A549 (cell line): ENCODE measurements around the gene APC2. TPM values are rescaled to one million over a fixed set of nuclear protein-coding genes. Genes with fewer than 3 reads are reported as not detected.

Experiments
- ATAC-seq, 2 experiments: fragments of 200-7000 bp in 1 of 2; fragments of >200 bp in 1 of 2; cut with Nextera tagmentation in 1 of 2; cut with Tn5 transposase in 1 of 2; 3 replicates each; pipeline versions ENCODE4 v1.8.0 to v1.9.1; 2018 to 2020; ENCODE audit warnings: mild to moderate bottlenecking in 1 of 2, moderate library complexity in 1 of 2
- CTCF ChIA-PET: fragments of 300-600 bp; sonication (Branson Sonifier 250); formaldehyde crosslinking; extraction: SDS; loops from one replicate; lab custom pipeline; 2021; ENCODE audit warnings: antibody characterized with exemption, inconsistent platforms; lab: Yijun Ruan, JAX
- POLR2A ChIA-PET: fragments of 350-600 bp; formaldehyde crosslinking; extraction: SDS; loops from one replicate; lab custom pipeline; 2021; ENCODE audit warnings: antibody characterized with exemption, inconsistent platforms; lab: Yijun Ruan, JAX
- DNase-seq, 2 experiments: peaks; one replicate each; pipeline versions ENCODE4 v3.0.0 to v3.0.0-alpha.2; 2011 to 2016; ENCODE audit warnings: low read depth in 1 of 2, low spot score in 1 of 2
- FAIRE-seq: peaks from 2 replicates; lab custom pipeline; 2011; peaks lifted over from hg19 to GRCh38; lab: Jason Lieb, UNC
- H3K27ac ChIP-seq, 2 experiments: fragments of >200 bp; sonication (Bioruptor Twin); formaldehyde crosslinking; 3 replicates each; pipeline ENCODE4 v1.5.1; 2016 to 2017
- H3K4me1 ChIP-seq: fragments of >200 bp; sonication (Bioruptor Twin); formaldehyde crosslinking; 3 replicates; pipeline ENCODE4 v1.6.1; 2016
- H3K4me2 ChIP-seq: fragments of >200 bp; sonication (Bioruptor Twin); formaldehyde crosslinking; 3 replicates; pipeline ENCODE4 v1.6.1; 2016
- H3K4me3 ChIP-seq: fragments of >200 bp; sonication (Bioruptor Twin); formaldehyde crosslinking; 3 replicates; pipeline ENCODE4 v1.5.1; 2016
- H3K9me3 ChIP-seq: fragments of >200 bp; sonication (Bioruptor Twin); formaldehyde crosslinking; 3 replicates; pipeline ENCODE4 v1.6.1; 2016
- BCL3 ChIP-seq: fragments of >200 bp; sonication (Bioruptor Twin); formaldehyde crosslinking; IDR thresholded peaks from 3 replicates; pipeline ENCODE4 v1.6.1; 2016
- BHLHE40 ChIP-seq: IDR thresholded peaks from 2 replicates; pipeline ENCODE4 v1.6.1; 2012; ENCODE audit warnings: low read depth, low read length, inconsistent platforms
- E2F6 ChIP-seq: IDR thresholded peaks from 2 replicates; pipeline ENCODE4 v1.6.1; 2012; ENCODE audit warnings: low read depth, borderline replicate concordance
- EHF ChIP-seq: fragments of 250-450 bp; sonication (Bioruptor Pico); IDR thresholded peaks from 2 replicates; pipeline ENCODE4 v1.5.0; 2020; ENCODE audit warnings: mild to moderate bottlenecking
- EP300 ChIP-seq, 2 experiments: fragments of >200 bp; sonication (Bioruptor Twin); formaldehyde crosslinking; IDR thresholded peaks; 2 replicates in 1 of 2; 3 replicates in 1 of 2; pipeline ENCODE4 v1.6.1; 2016 to 2017
- FOSB ChIP-seq: fragments of 250-450 bp; sonication (Bioruptor Pico); IDR thresholded peaks from 2 replicates; pipeline ENCODE4 v1.5.0; 2020; ENCODE audit warnings: mild to moderate bottlenecking, moderate library complexity
- FOSL2 ChIP-seq, 2 experiments: fragments of 450-650 bp in 1 of 2; fragments of >200 bp in 1 of 2; sonication (Bioruptor Twin) in 1 of 2; formaldehyde crosslinking; IDR thresholded peaks; 2 replicates each; pipeline versions ENCODE4 v1.5.0 to v1.6.1; 2016 to 2020; ENCODE audit warnings: mild to moderate bottlenecking in 1 of 2, moderate library complexity in 1 of 2
- GATA3 ChIP-seq: IDR thresholded peaks from 2 replicates; pipeline ENCODE4 v1.6.1; 2012; ENCODE audit warnings: borderline replicate concordance
- JUN ChIP-seq, 2 experiments: fragments of >200 bp; sonication (Bioruptor Twin); formaldehyde crosslinking; IDR thresholded peaks; 2 replicates in 1 of 2; 3 replicates in 1 of 2; pipeline ENCODE4 v1.6.1; 2016 to 2017
- JUNB ChIP-seq: fragments of >200 bp; sonication (Bioruptor Twin); formaldehyde crosslinking; IDR thresholded peaks from 2 replicates; pipeline ENCODE4 v1.6.1; 2016
- MAFK ChIP-seq: fragments of 450-650 bp; IDR thresholded peaks from 2 replicates; pipeline ENCODE4 v1.6.1; 2014; ENCODE audit not compliant: partially characterized antibody
- MAZ ChIP-seq: fragments of 150-350 bp; IDR thresholded peaks from 2 replicates; pipeline ENCODE4 v1.6.1; 2014; ENCODE audit warnings: antibody characterized with exemption, low read depth, low read length, borderline replicate concordance
- NFE2L2 ChIP-seq: fragments of 150-350 bp; conservative IDR thresholded peaks from 2 replicates; pipeline ENCODE4 v1.6.1; 2014; ENCODE audit warnings: low read length
- NR3C1 ChIP-seq: fragments of >200 bp; sonication (Bioruptor Twin); formaldehyde crosslinking; IDR thresholded peaks from 3 replicates; pipeline ENCODE4 v1.6.1; 2017
- PHF8 ChIP-seq: fragments of 200-600 bp; sonication (generic); IDR thresholded peaks from 2 replicates; pipeline ENCODE4 v1.6.1; 2016; ENCODE audit warnings: low read depth, mild to moderate bottlenecking, antibody characterized with exemption, moderate library complexity, borderline replicate concordance
- RAD21 ChIP-seq, 2 experiments: fragments of >200 bp in 1 of 2; sonication (Bioruptor Twin) in 1 of 2; formaldehyde crosslinking in 1 of 2; IDR thresholded peaks in 1 of 2; conservative IDR thresholded peaks in 1 of 2; 2 replicates in 1 of 2; 3 replicates in 1 of 2; pipeline ENCODE4 v1.6.1; 2012 to 2018; ENCODE audit warnings: inconsistent platforms in 1 of 2
- RCOR1 ChIP-seq: fragments of 150-350 bp; IDR thresholded peaks from 2 replicates; pipeline ENCODE4 v1.6.1; 2014; ENCODE audit warnings: antibody characterized with exemption, low read length, low read depth
- RNF2 ChIP-seq: fragments of 200-600 bp; sonication (generic); IDR thresholded peaks from 2 replicates; pipeline ENCODE4 v1.6.1; 2016; ENCODE audit warnings: low read depth, mild to moderate bottlenecking, antibody characterized with exemption, moderate library complexity, borderline replicate concordance
- TFCP2L1 ChIP-seq: fragments of 250-450 bp; sonication (Bioruptor Pico); IDR thresholded peaks from 2 replicates; pipeline ENCODE4 v1.5.0; 2021; ENCODE audit warnings: mild to moderate bottlenecking
- ZFP36 ChIP-seq: fragments of 450-650 bp; IDR thresholded peaks from 2 replicates; pipeline ENCODE4 v1.6.1; 2014; ENCODE audit warnings: borderline replicate concordance; ENCODE audit not compliant: partially characterized antibody
- ZSCAN20 ChIP-seq: fragments of 250-450 bp; sonication (Bioruptor Pico); IDR thresholded peaks from 2 replicates; pipeline ENCODE4 v1.8.0; 2022; ENCODE audit warnings: mild to moderate bottlenecking, moderate library complexity
- WGBS: methylation state at CpG from one replicate; pipeline ENCODE4 v1.1.6; 2017; ENCODE audit errors: missing lambda C conversion rate; 5-methylcytosine and 5-hydroxymethylcytosine counted together
- polyA plus RNA-seq, 4 experiments: library from polyadenylated mRNA; depleted of rRNA in 3 of 4; stranded (reverse); fragments of >200 nt; fragmentation: RNase III in 1 of 4; extraction: RNeasy Plus Mini Kit Qiagen cat#74134 plus additional on column Dnase treatment in 1 of 4; gene quantifications; 2 replicates in 3 of 4; 3 replicates in 1 of 4; pipeline ENCODE4 v1.2.3, GENCODE V29; 2011 to 2017
- TF ChIP-seq, protein P1 (sequence below): fragments of 150-350 bp; IDR thresholded peaks from 2 replicates; pipeline ENCODE4 v1.6.1; 2014; ENCODE audit warnings: low read depth, mild to moderate bottlenecking, low read length

APC2 gene
- polyA plus RNA-seq, 2 of the 4 experiments (the other 2 are of a cell fraction): 0.36 to 1.6 TPM

- no peak for FAIRE-seq
- TF ChIP-seq JUN (IDR thresholded peaks at IDR 0.05) (0 out of 5 replicates have a peak, but pooled peaks of 1 of the 2 experiments have one; percentile 16), TFCP2L1 (no peak)
- POLR2A ChIA-PET: no interaction called here
Measured at GRCh38 chr19:1473085-1473851, 23.3 kb downstream of the APC2 start.

GRCh38 chr19:1474011-1474764 lies 24.3 kb downstream of the APC2 start:
- WGBS: 98% methylated on average over 12 of the region's 31 CpGs
- FAIRE-seq (no peak), DNase-seq (no peak), ATAC-seq (no peak)
- Histone ChIP-seq H3K4me2 (no peak overlapping the region), H3K27ac (no peak overlapping the region), H3K9me3 (no peaks in the 10 kb centered on the region), H3K4me1 (peaks cover 14% of the 10 kb centered on the region), H3K4me3 (no peak overlapping the region)
- POLR2A ChIA-PET: no interaction called here
- CTCF ChIA-PET: interaction anchor here (0.8 to 2.1 kb wide), 5 partner anchors 9 to 72 kb away, joined by 3 to 8 read pairs (median 3); partner anchors contain the start of gene REEP6
- no peak for TF ChIP-seq RCOR1
- TF ChIP-seq RAD21 (conservative IDR thresholded peaks at IDR 0.05 in 1 of 2, IDR thresholded peaks at IDR 0.05 in 1 of 2): no peak

More at GRCh38 chr19:1473085-1473851, 23.3 kb downstream of the APC2 start:
- no peak overlapping the region for H3K4me2 ChIP-seq
- peaks cover 14% of the 10 kb centered on the region for H3K4me1 ChIP-seq
- no peak overlapping the region for H3K27ac ChIP-seq
- no peak for DNase-seq
- WGBS: 88% methylated on average over 14 of the region's 20 CpGs
- H3K9me3 ChIP-seq: no peaks in the 10 kb centered on the region
- CTCF ChIA-PET: interaction anchor here (0.8 to 2.1 kb wide), 5 partner anchors 17 to 73 kb away, joined by 3 to 8 read pairs (median 3); partner anchors contain the start of gene REEP6
- ATAC-seq: no peak
- H3K4me3 ChIP-seq: no peak overlapping the region

- WGBS: 95% methylated on average over 17 of the region's 26 CpGs
- no peak overlapping the region for H3K27ac ChIP-seq
- POLR2A ChIA-PET: interaction anchor here (0.6 kb wide), 1 partner anchor 16 kb away, joined by 3 read pairs; the partner anchor contains the start of genes PCSK4 and REEP6
- peaks cover 14% of the 10 kb centered on the region for H3K4me1 ChIP-seq
- DNase-seq: no peak
- CTCF ChIA-PET: interaction anchor here (1.2 kb wide), 1 partner anchor 10 kb away, joined by 3 read pairs; no protein-coding TSS in a partner anchor
- TF ChIP-seq PHF8 (no peak), FOSB (CRISPR knock-in tag) (no peak), E2F6 (no peak), MAFK (no peak), GATA3 (no peak), BHLHE40 (no peak), RNF2 (no peak), BCL3 (no peak), ZFP36 (no peak), ZSCAN20 (CRISPR knock-in tag) (no peak), FOSL2 (IDR thresholded peaks at IDR 0.05) (no peak), FOSL2 (CRISPR knock-in tag; IDR thresholded peaks at IDR 0.05) (no peak), MAZ (no peak), NFE2L2 (no peak), EP300 (IDR thresholded peaks at IDR 0.05) (no peak), NR3C1 (no peak), EHF (CRISPR knock-in tag) (no peak), JUNB (no peak)
- TF ChIP-seq, protein P1, sequence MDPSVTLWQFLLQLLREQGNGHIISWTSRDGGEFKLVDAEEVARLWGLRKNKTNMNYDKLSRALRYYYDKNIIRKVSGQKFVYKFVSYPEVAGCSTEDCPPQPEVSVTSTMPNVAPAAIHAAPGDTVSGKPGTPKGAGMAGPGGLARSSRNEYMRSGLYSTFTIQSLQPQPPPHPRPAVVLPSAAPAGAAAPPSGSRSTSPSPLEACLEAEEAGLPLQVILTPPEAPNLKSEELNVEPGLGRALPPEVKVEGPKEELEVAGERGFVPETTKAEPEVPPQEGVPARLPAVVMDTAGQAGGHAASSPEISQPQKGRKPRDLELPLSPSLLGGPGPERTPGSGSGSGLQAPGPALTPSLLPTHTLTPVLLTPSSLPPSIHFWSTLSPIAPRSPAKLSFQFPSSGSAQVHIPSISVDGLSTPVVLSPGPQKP: no peak
- no peak for FAIRE-seq
- no peak overlapping the region for H3K4me2 ChIP-seq
- ATAC-seq: no peak
- H3K4me3 ChIP-seq: no peak overlapping the region
- H3K9me3 ChIP-seq: no peaks in the 10 kb centered on the region
Measured at GRCh38 chr19:1474765-1475351, 24.9 kb downstream of the APC2 start.
